HG02870 (cell line): ENCODE data around the gene AMIGO2.
"Not testable (repeated sequence)": the region's sequence is repeated elsewhere in the genome, so short reads cannot be mapped to it uniquely, and the experiment has no call there.

ENCODE experiments used
- ATAC-seq: cut with Tn5 transposase; IDR thresholded peaks from one replicate; pipeline ENCODE4 v1.9.1; 2021; ENCODE audit warnings: mild to moderate bottlenecking, moderate library complexity; ENCODE audit not compliant: unreplicated experiment

AMIGO2 gene, protein sequence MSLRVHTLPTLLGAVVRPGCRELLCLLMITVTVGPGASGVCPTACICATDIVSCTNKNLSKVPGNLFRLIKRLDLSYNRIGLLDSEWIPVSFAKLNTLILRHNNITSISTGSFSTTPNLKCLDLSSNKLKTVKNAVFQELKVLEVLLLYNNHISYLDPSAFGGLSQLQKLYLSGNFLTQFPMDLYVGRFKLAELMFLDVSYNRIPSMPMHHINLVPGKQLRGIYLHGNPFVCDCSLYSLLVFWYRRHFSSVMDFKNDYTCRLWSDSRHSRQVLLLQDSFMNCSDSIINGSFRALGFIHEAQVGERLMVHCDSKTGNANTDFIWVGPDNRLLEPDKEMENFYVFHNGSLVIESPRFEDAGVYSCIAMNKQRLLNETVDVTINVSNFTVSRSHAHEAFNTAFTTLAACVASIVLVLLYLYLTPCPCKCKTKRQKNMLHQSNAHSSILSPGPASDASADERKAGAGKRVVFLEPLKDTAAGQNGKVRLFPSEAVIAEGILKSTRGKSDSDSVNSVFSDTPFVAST

DNA sequence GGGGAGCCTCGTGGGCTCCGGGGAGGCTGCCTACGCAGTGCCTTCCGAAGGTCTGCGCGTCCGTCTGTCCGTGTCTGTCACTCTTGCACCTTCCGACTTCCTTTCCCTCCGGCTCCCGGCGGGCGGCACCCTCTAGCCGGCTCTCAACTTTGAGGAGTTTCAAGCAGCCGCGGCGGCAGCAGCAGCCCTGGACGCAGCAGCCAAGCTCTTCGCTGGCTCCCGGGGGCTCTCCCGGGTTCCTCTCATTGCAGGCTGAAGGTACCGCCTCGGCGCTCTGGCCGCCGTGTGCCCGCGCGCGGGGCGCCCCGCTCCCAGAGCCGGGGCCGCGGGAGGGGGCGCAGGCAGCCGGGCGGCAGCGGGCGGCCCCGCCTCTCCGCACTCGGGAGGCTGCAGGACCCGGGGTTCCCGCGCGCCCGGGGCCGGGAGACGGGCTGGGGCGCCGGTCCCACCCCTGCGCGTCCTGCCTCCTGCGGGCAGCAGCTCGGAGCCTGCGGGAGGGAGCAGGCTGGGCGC lies at the start of gene AMIGO2, which contains the start of gene PCED1B:
Gene AMIGO2 (minus strand): TSS at position 492 of the 513 bp plus-strand sequence. CDS start 957 bp downstream, outside the sequence.
Gene PCED1B (plus strand): TSS at position 154 of the 513 bp plus-strand sequence. CDS start 155,443 bp downstream, outside the sequence.
- ATAC-seq, result peak; percentile 64

DNA sequence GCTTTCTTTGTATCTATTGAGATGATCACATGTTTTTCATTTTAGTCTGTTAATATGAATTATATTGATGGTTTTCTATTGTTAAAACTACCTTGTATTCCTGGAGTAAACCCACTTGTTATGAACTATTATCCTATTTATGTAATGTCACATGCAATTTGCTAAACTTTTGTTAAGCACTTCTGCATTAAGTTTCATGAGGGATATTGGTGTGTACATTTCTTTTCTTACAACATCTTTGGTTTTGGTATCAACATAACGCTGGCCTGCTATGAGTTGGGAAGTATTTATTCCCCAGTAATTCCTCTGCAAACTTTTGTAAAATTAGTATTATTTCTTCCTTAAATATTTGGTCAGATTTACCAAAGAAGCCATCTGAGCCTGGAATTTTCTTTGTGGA lies 46.5 kb upstream of the AMIGO2 start:
- ATAC-seq, result no peak

DNA sequence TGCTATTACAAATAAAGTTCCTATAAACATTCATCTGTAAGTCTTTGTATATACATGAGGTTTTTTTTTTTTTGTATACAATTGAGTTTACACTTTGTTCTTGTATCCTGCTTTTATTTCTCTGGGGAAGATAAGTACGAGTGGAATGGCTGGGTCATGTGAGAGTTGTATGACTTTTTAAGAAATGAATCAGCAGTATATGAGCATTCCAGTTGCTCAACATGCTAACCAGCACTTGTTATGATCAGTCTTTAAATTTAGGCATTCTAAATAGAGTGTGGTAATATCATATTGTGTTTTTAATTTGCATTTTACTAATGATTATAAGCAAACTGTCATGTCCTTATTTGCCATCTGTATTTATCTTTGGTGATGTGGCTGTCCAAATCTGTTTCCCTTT lies 44.7 kb upstream of the AMIGO2 start:
- no peak for ATAC-seq

DNA sequence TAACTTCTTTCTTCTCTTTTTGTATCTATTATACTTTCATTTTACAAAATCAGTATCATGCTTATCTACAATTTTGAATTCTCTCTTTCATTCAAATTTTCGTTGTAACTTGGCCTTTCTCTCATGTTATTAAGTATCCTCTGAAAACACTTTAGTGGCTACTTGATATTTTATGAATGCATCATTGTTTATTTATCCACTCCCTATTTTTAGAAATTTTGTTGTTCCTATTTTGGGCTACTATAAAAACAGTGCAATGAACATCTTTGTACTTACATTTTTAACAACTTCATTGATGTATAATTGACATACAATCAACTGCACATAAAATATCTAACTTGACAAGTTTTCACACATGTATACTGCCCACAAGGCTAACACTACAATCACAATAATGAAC lies 44.0 kb upstream of the AMIGO2 start:
- no peak for ATAC-seq

DNA sequence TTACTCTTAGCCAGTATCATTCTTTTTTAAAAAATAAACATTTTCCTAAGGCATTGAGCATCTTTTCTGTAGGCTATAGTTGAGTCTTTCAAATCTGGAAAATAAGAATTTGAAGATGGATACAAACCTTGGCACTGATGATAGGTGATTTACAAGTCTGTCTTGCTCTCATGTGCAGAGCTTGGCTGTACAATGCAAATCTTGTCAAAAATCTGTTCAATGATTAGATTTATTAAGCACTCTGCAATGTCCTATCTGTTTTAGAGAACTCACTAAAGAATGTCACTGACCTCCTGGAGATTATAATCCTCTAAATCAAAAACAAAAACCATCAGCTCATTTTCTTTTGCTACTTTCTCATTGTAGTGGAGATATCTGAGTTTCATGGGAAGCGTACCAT lies 42.8 kb upstream of the AMIGO2 start:
- no peak for ATAC-seq

DNA sequence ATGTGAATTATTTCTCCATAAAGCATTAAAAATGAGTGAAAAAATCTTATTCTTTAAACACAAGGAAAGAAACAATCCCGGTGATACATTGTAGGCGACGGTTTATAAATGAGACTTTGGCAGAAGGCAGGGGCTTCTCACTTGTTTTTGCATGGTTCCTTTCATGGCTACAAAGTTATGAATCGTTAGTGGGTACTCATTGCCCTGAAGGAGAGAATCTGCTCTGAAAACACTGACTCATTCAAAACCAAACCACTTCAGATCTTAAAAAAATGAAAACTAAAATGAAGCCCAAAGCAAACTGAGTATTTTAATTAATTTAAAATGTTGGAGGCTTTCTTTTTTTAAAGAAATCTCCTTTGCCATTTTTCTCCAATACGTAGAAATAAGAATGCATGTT lies 41.4 kb upstream of the AMIGO2 start:
- no peak for ATAC-seq

DNA sequence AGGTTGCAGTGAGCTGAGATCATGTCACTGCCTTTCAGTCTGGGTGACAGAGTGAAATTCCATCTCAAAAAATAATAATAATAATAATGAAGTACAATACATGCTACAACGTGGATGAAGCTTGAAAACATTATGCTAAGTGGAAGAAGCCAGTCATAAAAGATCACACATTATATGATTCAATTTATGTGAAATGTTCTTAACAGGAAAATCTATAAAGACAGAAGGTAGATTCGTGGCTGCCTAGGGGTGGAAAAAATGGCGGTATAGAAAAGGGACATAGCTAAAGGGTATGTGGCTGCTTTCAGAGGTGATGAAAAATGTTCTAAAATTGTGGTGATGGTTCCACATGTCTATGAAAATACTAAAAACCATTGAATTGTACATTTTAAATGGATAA lies 41.0 kb upstream of the AMIGO2 start:
- ATAC-seq, result no peak

DNA sequence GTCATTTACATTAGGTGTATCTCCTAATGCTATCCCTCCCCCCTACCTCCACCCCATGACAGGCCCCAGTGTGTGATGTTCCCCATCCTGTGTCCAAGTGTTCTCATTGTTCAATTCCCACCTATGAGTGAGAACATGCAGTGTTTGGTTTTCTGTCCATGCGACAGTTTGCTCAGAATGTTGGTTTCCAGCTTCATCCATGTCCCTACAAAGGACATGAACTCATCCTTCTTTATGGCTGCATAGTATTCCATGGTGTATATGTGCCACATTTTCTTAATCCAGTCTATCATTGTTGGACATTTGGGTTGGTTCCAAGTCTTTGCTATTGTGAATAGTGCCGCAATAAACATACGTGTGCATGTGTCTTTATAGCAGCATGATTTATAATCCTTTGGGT lies 37.5 kb upstream of the AMIGO2 start:
- ATAC-seq, result not testable (repeated sequence)

DNA sequence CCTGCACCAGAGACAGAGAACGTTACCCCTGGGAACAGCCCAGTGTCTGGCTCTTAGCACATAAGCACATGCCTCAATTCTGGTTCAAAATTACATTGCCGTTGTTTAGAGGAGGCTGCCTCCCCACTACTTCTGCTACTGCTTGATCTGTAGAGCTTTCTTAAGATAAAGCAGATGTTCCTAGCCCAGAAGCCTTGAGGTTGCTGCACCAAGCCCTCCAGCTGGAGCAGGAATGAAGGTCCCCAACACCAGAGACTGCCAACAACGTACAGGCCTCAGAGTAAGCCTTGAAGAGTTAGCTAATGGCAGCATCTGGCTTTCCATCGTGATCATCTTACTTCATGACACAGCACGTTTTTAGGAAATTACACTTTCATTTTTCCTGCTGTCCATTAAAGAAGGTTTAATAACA lies 34.7 kb upstream of the AMIGO2 start:
- ATAC-seq, result no peak

DNA sequence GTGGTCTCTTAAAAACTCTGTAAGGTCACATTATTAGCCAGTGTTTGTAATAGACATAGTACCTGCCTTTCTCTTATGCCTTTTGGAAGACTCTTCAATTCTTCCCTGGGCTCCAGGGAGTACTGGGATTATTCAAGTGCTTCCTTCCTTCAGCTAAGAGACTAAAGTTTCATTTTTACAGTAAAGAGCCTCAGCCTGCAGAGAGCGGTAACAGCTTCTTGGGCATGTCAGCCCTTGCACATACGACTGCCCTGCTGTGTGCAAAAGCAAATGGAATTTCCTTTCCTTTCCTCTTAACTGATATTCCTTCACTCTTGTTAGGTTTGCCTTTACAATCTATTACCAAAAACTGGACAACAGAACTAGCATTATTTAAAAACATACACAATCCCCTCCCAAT lies 32.9 kb upstream of the AMIGO2 start:
- no peak for ATAC-seq

DNA sequence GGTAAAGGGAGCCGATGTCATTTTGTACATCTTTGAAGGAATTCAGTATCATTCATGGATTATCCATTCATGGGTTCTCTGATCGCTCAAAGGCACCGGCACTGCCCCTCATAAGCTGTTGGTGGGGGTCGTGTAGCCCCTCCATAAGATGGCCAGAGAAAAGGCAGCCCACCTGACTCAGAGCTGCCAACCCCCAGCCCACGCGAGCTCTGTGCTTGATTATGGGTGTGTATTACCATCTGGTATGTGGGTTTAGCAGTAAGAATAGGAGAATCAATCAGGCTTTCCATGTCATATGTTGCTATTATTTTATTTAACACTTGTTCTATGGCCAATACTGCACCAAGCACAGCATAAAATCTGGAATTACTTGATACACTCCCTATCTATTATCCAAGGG lies 32.1 kb upstream of the AMIGO2 start:
- ATAC-seq, result no peak

DNA sequence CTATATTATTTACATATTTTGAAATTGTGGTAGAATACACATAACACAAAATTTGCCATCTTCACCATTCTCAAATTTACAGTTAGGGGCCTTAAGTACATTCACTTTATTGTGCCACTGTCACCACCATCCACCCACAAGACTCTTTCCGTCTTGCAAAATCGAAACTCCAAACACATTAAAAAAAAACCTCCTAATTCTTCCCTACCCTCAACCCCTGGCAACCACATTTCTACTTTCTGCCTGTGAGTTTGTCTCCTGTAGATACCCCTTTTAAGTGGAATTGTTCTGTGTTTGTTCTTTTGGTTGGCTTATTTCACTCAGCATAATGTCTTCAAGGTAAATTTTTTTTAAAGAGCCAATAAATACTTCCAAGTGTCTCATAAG lies 31.6 kb upstream of the AMIGO2 start:
- no peak for ATAC-seq

DNA sequence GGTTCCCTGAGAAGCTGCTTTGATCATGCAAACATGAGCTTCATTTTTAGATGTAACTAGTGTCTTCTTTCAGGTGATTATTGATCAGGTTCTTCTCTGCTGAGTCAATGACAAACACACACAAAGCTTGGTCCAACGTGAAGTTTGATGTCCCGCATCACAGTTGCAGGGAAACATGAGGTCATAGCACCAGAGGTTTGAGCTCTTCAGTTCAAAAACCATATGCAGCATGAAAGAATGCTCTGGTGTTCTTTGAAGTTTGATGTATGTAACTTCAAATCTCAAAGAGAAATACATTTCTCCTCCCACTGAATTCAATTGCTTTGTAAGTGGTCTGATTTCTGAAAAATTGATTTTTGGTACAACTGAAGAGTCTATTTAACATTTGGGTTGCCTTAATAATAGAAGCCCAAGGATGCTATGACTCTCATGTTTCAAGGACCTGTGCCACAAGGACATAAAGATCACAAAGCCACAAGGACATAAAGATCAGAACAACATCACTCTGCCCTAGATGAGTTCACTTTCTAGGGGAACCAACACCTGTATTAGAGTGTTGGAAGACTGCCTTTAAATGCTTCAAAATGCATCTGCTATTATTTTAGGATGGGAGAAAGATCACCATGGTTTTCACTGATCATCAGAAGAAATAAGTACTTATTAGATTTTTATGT lies 31.1 kb upstream of the AMIGO2 start:
- no peak for ATAC-seq

DNA sequence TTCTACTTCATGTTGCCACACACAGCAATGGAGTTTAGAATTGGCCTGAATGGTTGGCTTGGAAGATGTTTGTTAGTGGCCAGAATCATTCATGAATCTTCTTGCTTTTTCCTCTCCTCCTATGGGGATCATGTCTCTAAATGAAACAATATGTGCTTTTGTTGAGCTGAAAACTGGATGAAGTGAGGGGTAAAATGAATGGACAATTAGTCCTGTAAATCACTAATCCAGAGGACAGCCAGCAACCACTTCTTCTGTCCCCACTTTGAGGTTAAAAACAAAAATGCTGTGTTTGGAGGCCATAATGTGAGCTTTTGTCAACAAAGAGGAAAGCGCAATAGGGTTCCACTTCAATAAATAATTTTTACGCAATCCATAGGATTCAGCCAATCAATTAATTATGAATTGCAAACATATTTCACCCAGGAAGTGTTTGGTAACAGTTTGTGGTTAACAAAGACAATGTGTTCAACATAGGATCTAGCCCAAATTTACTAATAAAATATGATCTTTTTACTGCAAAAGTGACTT lies 30.3 kb upstream of the AMIGO2 start:
- ATAC-seq, result no peak

DNA sequence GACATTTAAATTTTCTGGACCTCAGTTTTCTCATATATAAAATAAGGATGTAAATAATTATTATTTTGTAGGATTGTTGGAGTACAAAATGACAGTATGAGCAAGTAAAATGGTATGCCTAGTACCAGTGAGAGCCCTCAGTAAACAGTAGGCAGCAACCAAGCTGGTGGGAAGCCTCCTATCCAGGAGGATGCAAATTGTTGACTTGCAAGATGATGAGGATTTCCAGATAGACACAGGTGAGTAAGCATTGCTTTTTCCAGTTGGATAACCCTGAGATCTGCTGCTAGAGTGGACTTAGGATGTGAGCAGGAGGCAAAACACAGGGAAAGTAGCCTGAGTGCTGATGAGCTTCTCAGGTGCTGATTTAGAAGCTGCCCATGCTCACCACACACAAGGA lies 28.2 kb upstream of the AMIGO2 start:
- no peak for ATAC-seq

DNA sequence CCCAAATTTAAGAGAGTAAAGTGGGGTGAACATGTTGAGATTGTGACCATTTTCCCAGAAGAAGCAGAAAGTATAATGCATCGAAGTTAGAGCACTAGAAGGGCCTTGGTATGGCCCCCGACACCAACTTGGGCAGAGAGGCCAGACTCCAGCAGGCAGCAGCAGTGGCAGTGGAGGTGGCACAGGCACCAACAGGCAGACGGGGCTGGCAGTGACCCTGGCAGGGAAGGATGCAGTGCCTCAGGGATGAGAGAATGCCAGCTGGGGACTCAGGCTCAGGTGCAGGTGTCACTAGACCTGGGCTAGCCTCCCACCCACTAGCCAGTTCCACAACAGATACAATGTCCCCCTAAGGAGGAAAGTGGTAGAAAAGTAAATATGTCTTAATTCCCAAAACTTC lies 27.7 kb upstream of the AMIGO2 start:
- no peak for ATAC-seq

DNA sequence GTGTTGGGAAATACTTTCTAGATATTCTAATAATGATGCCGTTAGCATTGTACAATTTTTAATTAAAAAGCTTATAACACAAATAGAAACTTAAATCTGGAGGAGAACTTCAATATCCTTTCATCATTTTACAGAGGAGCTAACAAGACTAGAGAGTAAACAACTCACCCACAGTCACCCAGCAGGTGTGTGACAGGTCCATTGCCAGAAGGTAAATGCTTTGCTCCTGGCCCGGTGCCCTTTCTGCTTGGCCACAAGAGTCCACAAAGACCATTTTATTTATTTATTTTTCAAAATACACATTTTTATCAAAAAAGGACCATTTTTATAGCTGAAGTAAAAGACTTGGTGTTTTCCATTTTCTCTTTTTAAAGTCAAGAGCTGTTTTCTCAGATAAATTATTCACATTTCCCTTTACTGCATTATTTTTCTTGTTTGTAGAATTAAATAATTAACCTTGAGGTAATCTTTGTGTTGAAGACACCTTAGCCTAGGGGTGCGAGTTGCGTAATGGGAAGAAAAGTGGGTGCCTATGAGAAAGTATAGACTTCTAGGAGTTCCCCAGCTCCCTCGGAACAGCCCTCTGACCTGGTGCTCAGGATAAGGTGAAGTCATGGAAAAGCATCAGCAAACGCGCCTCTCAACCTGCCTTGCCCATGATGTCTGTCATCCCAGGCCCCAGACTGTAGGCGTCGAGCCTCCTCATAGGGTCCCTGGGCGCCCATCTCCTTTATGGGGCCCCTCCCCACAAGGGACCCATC lies 26.3 kb upstream of the AMIGO2 start:
- ATAC-seq, result no peak

DNA sequence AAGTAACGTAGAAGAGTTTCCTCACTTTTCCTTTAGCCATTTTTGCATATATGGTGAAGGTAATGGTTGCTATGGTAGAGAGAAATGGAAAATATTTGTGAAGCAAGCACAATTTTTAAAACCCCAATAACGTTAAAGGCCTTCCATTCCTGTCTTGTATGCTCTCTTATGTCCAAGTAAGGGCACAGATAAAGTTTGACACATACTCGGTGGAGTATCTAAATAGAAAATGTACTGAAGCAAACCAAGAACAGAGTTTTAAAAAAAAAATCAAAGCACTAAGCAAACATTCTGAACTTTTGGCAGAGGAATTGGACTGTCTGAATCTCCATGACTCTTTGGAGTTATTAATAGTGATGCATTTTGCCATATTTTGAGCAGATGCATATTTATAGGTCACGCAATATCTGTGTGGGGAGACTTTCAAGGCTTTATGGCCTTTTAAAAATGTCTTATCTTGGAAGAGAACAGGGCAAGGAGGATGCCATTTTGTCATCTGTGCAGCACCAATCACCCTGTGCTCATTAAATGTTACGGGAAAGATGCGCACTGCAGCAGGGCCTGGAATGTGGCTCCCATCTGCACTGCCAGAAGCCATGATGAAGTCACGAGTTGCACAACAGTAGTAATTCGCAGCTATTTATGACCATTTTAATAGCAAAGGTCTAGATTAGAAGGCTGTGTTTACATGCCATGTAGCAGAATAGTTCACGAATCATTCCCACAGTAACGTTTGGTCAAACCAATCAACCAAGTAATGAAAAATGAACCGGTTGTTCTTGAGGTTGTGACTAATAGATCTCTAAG lies 23.3 kb upstream of the AMIGO2 start:
- no peak for ATAC-seq

DNA sequence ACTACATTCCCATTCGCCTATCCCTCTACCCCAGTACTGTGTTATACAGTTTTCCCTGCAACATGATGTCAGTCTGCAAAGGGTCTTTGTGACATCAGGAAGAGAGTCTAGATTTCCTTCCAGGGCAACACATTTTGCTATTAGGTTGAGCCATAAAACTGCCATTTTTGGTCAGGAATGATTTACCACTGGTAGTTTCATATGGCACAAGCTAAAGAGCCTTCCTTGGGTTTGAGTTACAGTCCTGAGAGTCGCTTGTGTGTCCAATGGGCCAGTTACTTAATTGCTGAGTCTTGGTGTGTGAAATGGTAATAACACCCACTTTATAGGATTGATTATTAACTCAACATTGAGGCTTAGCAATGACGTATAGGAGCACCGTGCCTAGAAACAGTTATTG lies 22.6 kb upstream of the AMIGO2 start:
- ATAC-seq, result no peak

DNA sequence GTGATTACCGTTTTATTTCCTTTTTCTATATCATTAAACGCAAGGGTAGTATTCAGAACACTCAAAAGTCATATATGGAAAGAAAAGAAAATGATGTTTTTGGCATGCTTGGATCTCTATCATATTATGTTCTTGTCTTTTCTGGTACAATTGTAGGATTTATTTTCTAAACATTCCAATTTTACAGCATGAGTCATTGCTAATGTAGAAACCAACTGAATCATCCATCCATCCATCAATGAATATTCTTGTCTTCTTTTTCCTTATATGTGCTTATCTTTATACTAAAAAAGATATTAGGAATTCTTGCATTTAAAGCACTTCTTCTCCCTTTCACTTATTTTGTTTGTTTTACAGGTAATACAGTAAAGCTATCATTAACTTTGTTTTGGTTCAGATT lies 20.4 kb upstream of the AMIGO2 start:
- ATAC-seq, result no peak
